Stimulated activated naive CD8-positive, alpha-beta T cell treated with anti-CD3 and anti-CD28 coated beads, Interleukin-15, amount 100 ng/mL, for 72 hours (primary cell): ENCODE results near the gene MRE11.

Experiments used
- ATAC-seq: fragments of 150-1000 bp; cut with Tn5 transposase; 2 replicates; pipeline ENCODE4 v1.10.0; 2021; ENCODE audit warnings: mild to moderate bottlenecking, moderate library complexity
- DNase-seq, 2 donors: peaks; one replicate each; pipeline ENCODE4 v3.0.0; 2021 to 2022
- H3K27ac Mint-ChIP-seq, 2 donors: one replicate each; pipeline ENCODE4 v1.8.0; 2022; ENCODE audit warnings: mild to moderate bottlenecking in 2 of 2, mixed read lengths in 2 of 2, moderate library complexity in 2 of 2
- H3K27me3 Mint-ChIP-seq: one replicate; pipeline ENCODE4 v1.8.0; 2022; ENCODE audit warnings: mixed read lengths
- H3K4me1 Mint-ChIP-seq: one replicate; pipeline ENCODE4 v1.8.0; 2022; ENCODE audit warnings: mild to moderate bottlenecking, mixed read lengths
- H3K4me3 Mint-ChIP-seq, 2 donors: one replicate each; pipeline ENCODE4 v1.8.0; 2022; ENCODE audit warnings: mild to moderate bottlenecking in 2 of 2, mixed read lengths in 2 of 2, moderate library complexity in 1 of 2
- H3K9me3 Mint-ChIP-seq, 2 donors: one replicate each; pipeline ENCODE4 v1.8.0; 2022; ENCODE audit warnings: mixed read lengths in 2 of 2

The MRE11 gene

DNA sequence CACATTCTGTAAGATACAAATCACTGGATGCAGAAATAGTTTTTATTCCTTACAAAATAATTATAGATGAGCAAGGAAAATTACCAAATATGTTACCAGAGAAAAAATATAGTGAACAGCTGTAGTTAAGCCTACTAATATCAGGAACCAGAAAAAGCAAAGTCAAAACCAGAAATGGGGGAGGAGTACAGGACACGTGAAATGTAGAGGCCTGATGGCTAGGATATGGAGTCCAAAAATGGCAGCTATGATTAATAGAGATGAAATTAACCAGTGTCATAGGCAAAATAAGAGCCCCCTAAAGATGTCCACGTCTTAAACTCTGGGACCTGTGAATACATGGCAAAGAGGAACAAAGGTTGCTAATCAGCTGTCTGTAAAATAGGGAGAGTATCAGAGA is 34.1 kb downstream of the MRE11 start:
- H3K9me3 Mint-ChIP-seq: no peaks in the 10 kb centered on the region
- H3K4me1 Mint-ChIP-seq: no peaks in the 10 kb centered on the region
- DNase-seq: no peak
- no peak for ATAC-seq
- no peaks in the 10 kb centered on the region for H3K27me3 Mint-ChIP-seq
- no peak overlapping the region for H3K27ac Mint-ChIP-seq
- H3K4me3 Mint-ChIP-seq: no peak overlapping the region

DNA sequence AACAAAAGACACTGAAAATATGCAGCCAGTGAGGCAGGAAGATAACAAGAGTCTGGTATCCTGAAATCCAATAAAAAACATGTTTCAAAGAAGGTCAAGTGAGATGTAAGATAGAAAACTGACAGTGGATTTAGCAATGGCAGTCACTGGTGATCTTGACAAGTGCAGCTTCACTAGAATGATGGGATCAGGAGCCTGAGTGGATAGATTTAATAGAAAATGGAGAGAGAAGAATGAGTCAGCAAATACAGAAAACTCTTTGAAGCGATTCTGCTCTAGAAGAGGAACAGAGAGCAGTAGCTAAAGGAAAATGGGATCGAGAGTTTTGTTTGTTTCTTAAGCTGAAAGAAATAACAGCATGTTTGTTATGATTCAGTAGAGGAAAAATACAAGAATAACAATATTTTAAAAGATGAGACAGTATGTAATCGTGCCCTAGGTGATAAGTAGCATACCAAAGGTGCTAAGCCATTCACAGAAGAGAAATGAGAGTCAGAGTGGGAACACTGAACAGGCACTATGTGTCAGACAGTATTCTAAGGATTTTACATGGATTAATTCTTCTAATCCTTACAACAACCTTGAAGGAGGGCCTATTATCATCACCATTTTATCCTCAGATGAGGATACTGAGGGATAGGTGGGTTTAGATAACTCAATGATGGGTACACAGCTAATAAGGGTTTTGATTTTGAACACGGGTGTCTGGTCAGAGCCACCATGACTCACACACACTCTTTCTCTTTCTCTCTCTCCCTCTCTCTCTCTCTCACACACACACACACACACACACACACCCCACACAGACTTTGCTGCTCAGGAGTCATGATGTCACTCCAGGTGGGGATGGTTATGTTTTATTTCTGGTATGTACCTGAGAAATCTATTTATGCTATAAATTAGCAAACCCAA is 36.3 kb downstream of the MRE11 start:
- H3K4me3 Mint-ChIP-seq: no peak overlapping the region
- H3K4me1 Mint-ChIP-seq: no peaks in the 10 kb centered on the region
- ATAC-seq (no peak), DNase-seq (no peak)
- H3K9me3 Mint-ChIP-seq: no peaks in the 10 kb centered on the region
- H3K27me3 Mint-ChIP-seq: no peaks in the 10 kb centered on the region
- H3K27ac Mint-ChIP-seq: peak overlapping the region in 1 of 2 donors; percentile 5

DNA sequence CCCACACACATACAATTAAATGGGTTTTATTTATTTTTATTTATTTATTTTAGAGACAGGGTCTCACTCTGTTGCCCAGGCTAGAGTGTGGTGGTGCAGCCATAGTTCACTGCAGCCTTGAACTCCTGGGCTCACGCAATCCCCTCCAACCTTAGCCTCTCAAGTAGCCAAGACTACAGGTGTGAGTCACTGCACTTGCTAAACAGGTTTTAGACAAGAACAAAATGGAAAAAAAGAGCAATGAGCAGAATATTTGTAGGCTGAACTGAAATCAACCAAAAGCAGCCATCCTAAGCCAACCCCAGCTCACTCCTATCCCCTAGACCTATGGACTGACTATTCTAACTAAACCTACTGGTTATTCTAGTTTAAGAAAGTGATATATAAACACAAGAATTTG is 37.8 kb downstream of the MRE11 start:
- H3K4me3 Mint-ChIP-seq: no peak overlapping the region
- DNase-seq (no peak), ATAC-seq (no peak)
- no peaks in the 10 kb centered on the region for H3K27me3 Mint-ChIP-seq
- no peak overlapping the region for H3K27ac Mint-ChIP-seq
- H3K4me1 Mint-ChIP-seq: no peaks in the 10 kb centered on the region
- H3K9me3 Mint-ChIP-seq: no peaks in the 10 kb centered on the region

DNA sequence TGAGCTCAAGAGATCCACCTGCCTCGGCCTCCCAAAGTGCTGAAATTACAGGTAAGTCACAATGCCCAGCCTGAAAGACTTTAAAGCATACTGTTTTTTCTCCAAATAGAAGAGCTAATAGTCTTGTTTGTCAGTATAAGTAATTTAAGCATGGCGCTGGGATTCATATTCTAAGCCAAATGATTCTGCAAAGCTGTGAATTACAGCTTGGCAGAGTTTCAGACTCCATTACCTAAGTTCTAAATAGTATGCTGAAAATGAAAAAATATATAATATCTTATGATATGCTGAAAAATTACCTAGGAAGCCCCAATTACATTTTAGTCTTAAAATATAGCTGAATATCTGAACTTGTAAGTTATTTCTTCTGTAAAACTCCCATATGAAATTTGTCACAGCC is 39.3 kb downstream of the MRE11 start:
- Mint-ChIP-seq H3K9me3 (no peaks in the 10 kb centered on the region), H3K27me3 (no peaks in the 10 kb centered on the region), H3K4me1 (no peaks in the 10 kb centered on the region), H3K27ac (no peak overlapping the region), H3K4me3 (no peak overlapping the region)
- DNase-seq (no peak), ATAC-seq (no peak)

DNA sequence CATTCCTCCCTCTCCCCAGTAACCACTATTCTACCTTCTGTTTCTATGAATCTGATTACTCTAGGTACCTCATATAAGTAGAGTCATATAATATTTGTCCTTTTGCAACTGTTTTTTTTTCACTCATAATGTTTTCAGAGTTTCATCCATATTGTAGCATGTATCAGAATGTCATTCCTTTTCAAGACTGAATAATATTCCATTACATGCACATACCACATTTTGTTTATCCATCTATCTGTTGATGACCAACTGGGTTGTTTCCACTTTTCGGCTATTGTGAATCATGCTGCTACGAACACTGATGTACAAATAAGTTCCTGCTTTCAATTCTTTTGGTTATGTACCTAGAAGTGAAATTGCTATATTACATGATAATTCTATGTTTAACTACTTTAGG is 40.7 kb downstream of the MRE11 start:
- DNase-seq (no peak), ATAC-seq (no peak)
- H3K27me3 Mint-ChIP-seq: no peaks in the 10 kb centered on the region
- peak overlapping the region in 1 of 2 donors; percentile 53 for H3K27ac Mint-ChIP-seq
- no peak overlapping the region for H3K4me3 Mint-ChIP-seq
- no peaks in the 10 kb centered on the region for H3K9me3 Mint-ChIP-seq
- H3K4me1 Mint-ChIP-seq: no peaks in the 10 kb centered on the region

DNA sequence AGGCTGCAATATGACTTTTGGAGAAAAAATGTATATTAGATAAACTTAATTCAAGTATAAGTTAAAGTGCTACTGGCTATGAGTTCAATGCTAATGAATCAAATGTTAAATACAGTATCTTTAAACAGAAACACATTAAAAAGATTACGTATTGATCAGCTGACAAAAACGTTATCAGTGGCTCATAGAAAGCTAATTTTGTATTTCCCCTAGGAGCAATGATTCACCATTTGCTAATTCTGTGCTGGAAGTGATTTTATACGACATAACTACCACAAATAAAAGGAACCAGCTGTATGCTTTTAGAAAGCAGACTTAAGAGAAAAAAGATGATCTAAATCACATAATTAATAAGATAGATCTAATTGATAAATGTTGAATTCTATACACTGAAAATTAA is 43.6 kb downstream of the MRE11 start:
- Mint-ChIP-seq H3K4me1 (no peaks in the 10 kb centered on the region), H3K9me3 (no peaks in the 10 kb centered on the region), H3K27ac (no peak overlapping the region), H3K27me3 (no peaks in the 10 kb centered on the region), H3K4me3 (no peak overlapping the region)
- ATAC-seq (no peak), DNase-seq (no peak)

DNA sequence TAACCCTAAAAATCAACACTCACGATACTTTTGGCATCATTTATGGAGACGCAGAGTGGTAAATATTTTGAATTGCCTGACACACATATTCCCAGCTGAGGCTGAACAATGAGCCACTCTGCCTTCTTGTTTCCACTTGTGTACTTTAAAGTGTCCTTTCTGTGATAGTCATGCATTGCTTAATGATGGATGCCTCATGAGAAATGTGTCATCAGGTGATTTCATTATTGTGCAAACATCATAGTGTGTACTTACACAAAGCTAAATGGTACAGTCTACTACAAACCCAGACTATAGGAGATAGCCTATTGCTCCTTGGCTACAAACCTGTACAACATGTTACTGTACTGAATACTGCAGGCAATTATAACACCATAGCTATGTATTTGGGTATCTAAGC is 44.2 kb downstream of the MRE11 start:
- Mint-ChIP-seq H3K9me3 (no peaks in the 10 kb centered on the region), H3K4me3 (no peak overlapping the region), H3K27me3 (no peaks in the 10 kb centered on the region), H3K4me1 (no peaks in the 10 kb centered on the region), H3K27ac (no peak overlapping the region)
- no peak for DNase-seq
- ATAC-seq: no peak

DNA sequence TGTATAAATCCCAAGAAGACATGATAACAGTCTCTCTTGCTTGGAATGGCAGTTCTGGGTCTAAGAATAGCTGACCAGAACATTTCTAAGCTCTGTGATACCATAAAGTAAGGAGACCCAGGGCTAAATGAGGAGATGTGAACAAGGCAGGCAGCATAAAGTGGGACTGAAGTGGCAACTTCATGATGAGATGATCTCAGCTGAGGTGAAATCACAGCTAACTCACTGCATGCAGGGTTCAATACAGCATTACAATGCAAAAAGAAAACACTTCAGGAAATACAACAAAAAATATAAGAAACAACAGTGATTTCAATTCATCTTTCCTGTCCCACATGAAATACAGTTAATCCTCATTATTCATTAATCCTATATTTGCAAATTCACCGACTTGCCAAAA is 44.6 kb downstream of the MRE11 start:
- H3K4me1 Mint-ChIP-seq: no peaks in the 10 kb centered on the region
- H3K4me3 Mint-ChIP-seq: no peak overlapping the region
- no peak overlapping the region for H3K27ac Mint-ChIP-seq
- H3K27me3 Mint-ChIP-seq: no peaks in the 10 kb centered on the region
- DNase-seq (no peak), ATAC-seq (no peak)
- no peaks in the 10 kb centered on the region for H3K9me3 Mint-ChIP-seq

DNA sequence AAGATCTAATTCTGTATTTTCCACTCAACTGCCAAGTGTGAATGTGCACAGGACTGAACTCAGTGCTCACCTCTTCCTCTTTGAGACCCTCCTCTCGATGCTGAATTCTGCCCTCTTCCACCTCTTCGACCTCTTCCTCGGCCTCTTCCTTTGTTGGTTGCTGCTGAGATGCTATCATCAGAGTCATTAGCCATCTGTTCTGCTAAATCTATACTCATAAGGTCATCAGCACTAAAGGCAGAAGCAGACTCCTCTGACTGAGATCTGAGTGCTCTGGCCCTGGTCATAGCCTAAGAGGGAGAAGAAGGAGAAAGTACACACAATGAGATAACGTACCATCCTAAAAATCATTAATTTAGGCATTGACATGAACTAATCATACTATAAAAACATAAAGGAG is 46.5 kb downstream of the MRE11 start:
- no peak overlapping the region for H3K27ac Mint-ChIP-seq
- no peaks in the 10 kb centered on the region for H3K27me3 Mint-ChIP-seq
- ATAC-seq: no peak
- no peaks in the 10 kb centered on the region for H3K9me3 Mint-ChIP-seq
- no peak for DNase-seq
- no peak overlapping the region for H3K4me3 Mint-ChIP-seq
- no peaks in the 10 kb centered on the region for H3K4me1 Mint-ChIP-seq

DNA sequence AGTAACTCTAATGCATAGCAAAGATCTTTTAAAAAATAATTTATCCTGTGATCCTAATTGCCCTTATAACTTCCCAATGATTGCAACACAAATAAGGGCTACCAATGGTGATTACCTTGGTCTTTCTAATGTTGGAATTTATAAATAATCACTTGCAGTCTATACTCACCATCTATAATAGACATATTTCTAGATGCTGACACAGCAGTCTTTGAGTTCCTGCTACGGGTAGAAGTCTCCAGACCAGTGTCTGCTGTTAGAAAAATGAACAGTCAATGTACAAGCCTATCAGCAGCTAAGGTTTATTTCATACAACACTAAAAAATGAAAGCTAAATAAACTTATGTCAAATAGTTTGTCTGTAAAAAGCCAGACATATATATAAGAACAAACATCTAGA is 48.0 kb downstream of the MRE11 start:
- H3K27ac Mint-ChIP-seq: no peak overlapping the region
- no peak overlapping the region for H3K4me3 Mint-ChIP-seq
- ATAC-seq (no peak), DNase-seq (no peak)
- H3K4me1 Mint-ChIP-seq: no peaks in the 10 kb centered on the region
- no peaks in the 10 kb centered on the region for H3K27me3 Mint-ChIP-seq
- no peaks in the 10 kb centered on the region for H3K9me3 Mint-ChIP-seq

DNA sequence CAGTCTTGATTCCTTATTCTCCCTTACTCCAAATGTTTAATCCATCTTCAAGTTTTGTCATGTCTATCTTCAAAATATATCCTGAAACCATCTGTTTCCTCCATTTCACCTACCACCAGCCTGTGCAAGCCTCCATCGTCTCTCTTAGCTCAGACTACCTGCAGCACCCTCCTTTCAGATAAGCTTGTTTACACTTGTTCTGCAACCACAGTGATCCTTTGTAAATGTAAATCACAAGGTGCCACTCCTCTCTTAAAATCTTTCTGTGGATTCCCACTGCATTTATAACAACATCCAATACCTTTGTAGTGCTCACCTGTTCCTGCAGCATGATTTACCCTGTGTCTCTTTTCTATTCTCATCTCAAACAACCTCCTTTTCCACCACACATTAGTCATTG is 60.6 kb downstream of the MRE11 start:
- ATAC-seq (no peak), DNase-seq (no peak)
- Mint-ChIP-seq H3K9me3 (peaks cover under 1 to 6% of the 10 kb centered on the region in 2 donors), H3K27me3 (no peaks in the 10 kb centered on the region), H3K4me1 (no peaks in the 10 kb centered on the region), H3K27ac (no peak overlapping the region), H3K4me3 (no peak overlapping the region)

DNA sequence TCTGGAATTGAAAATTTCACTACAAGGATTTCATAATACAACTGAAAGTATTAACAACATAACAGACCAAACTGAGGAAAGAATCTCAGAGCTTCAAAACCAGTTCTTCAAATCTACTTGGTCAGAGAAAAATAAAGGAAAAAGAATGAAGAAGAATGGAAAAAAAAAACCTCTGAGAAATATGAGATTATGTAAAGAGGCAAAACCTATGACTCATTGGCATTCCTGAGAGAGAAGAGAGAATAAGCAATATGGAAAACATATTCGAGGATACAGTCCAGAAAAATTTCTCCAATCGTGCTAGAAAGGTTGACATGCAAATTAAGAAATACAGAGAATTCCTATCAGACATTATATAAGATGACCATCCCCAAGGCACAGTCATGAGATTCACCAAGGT is 69.0 kb downstream of the MRE11 start:
- DNase-seq (no peak), ATAC-seq (no peak)
- no peak overlapping the region for H3K4me3 Mint-ChIP-seq
- H3K27ac Mint-ChIP-seq: no peak overlapping the region
- H3K9me3 Mint-ChIP-seq: peaks cover 4 to 6% of the 10 kb centered on the region in 2 donors
- H3K27me3 Mint-ChIP-seq: no peaks in the 10 kb centered on the region
- no peaks in the 10 kb centered on the region for H3K4me1 Mint-ChIP-seq

DNA sequence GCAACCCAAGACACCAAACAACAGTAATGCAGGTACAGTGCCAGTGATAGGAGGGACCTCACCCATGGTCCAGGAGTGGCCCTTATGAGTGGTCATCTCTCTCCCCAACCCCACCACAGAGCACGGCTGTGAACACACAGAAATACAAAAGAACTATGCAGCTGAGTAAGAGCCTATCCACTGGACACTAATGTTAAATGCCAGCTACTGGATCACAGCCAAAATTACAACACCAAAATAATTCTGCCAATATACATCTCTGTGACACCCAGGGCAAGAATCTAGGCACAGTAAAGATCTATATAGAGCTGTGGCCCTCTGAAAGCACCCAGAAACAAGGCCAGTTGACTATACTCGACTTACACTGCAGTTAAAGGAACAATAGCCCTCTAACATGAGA is 69.6 kb downstream of the MRE11 start:
- no peak overlapping the region for H3K4me3 Mint-ChIP-seq
- no peak for ATAC-seq
- H3K4me1 Mint-ChIP-seq: no peaks in the 10 kb centered on the region
- no peak overlapping the region for H3K27ac Mint-ChIP-seq
- no peak for DNase-seq
- H3K9me3 Mint-ChIP-seq: peaks cover 4 to 6% of the 10 kb centered on the region in 2 donors
- H3K27me3 Mint-ChIP-seq: no peaks in the 10 kb centered on the region

DNA sequence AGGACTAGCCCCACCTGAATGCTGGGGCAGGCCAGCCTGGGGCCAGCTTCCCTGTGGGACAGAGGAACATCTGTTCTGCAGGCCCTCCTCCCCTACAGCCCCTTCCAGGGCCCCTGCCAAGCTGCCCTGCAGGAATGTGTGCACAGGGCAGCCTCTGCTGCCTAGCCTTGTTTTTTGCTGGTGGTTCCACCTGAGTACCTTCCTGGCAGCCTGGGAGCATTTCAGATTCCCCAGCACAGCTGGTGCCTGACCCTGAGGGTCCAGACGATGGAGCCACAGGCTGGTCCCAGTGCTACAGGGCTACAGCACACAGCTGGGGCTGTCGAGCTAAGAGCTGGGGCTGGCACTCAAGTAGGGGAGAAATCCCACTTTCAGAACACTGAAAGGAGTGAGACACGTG is 70.1 kb downstream of the MRE11 start:
- Mint-ChIP-seq H3K4me1 (no peaks in the 10 kb centered on the region), H3K4me3 (no peak overlapping the region), H3K9me3 (peaks cover 2 to 4% of the 10 kb centered on the region in 2 donors), H3K27ac (no peak overlapping the region), H3K27me3 (no peaks in the 10 kb centered on the region)
- no peak for ATAC-seq
- DNase-seq: no peak

DNA sequence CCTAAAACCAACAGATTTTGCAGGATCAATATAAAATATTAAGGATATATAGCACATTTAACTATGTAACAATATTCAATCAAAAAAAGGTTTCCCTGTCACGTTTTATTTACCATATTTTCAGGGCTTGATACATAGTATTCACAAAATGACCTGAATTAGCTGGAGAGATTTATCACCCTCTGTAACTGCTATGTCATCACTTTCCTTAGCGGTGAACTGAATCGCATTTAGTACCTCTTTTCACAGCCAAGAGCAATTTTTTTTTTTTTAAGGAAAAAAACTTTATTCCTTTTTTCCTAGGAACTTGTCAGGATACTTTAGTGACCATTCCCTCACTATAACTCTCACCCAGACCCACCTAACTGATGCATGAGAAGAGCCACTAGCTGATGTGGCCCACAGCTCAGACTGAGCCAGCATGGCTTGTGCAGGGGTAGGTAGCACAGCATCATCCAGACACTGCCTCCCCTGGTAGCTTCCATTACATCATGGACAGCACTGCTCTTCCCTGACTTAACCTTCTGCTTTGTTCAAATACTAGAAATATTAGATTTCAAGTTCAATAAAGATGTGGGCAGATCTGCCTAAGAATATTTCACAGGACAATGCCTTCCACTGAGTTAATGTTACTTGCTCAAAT is 75.4 kb downstream of the MRE11 start:
- Mint-ChIP-seq H3K4me1 (no peaks in the 10 kb centered on the region), H3K27me3 (no peaks in the 10 kb centered on the region), H3K27ac (no peak overlapping the region), H3K4me3 (no peak overlapping the region), H3K9me3 (no peaks in the 10 kb centered on the region)
- DNase-seq (no peak), ATAC-seq (peak; percentile 54)

DNA sequence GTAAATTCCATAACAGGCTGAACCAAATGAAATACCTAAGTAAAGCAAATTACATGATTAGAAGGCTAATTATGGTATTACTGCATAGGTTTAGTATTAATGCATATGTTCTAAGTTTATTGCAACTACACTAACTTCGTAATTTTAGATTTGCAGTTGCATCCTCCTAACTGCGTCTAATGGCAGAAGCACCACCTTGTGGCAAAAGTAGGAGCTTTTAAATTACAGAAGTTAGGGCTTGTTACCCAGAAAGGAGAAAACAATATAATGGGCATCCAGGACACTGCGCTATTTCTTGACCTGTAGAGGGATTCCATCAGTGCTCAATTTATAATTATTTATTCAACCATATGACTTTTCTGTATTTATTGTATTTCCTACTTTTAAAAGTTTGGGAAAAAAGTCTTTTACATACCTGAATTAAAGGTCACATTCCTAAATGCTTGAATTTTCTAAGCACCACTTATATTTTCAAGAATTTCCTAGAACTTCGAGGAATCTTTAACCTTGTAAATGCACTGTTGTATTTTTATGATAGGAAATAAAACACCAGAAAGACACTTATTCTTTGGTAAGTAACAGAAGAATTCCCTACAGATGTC is 76.2 kb downstream of the MRE11 start:
- ATAC-seq: no peak
- no peak for DNase-seq
- H3K27me3 Mint-ChIP-seq: no peaks in the 10 kb centered on the region
- H3K27ac Mint-ChIP-seq: no peak overlapping the region
- no peaks in the 10 kb centered on the region for H3K4me1 Mint-ChIP-seq
- no peaks in the 10 kb centered on the region for H3K9me3 Mint-ChIP-seq
- no peak overlapping the region for H3K4me3 Mint-ChIP-seq
